Heart right ventricle (tissue), 16 donors: ENCODE measurements around the gene NUDT4B. TPM values are rescaled to one million over a fixed set of nuclear protein-coding genes. Genes with fewer than 3 reads are reported as not detected.
A peak's percentile ranks its signal among the peaks of the same experiment; 100 is the strongest.
"Not testable (repeated sequence)": the region's sequence is repeated elsewhere in the genome, so short reads cannot be mapped to it uniquely, and the experiment has no call there.

Experiments
- ATAC-seq, 8 donors: fragments of 200-7000 bp; cut with Tn5 transposase; one replicate each; pipeline ENCODE4 v1.9.1; 2020; ENCODE audit warnings: mild to moderate bottlenecking in 8 of 8, moderate library complexity in 8 of 8, moderate number of reproducible peaks in 1 of 8
- DNase-seq, 2 donors: peaks; one replicate each; pipeline ENCODE4 v3.0.0-alpha.2; 2020
- H3K27ac ChIP-seq, 10 donors: fragments of 200-600 bp; sonication (generic) in 2 of 10; one replicate each; pipeline versions ENCODE4 v1.5.0 to v1.8.0; 2020 to 2022; ENCODE audit warnings: mild to moderate bottlenecking in 3 of 10
- H3K27me3 ChIP-seq, 7 donors: fragments of 200-600 bp; one replicate each; pipeline ENCODE4 v1.8.0; 2021 to 2022; ENCODE audit warnings: mild to moderate bottlenecking in 2 of 7
- H3K36me3 ChIP-seq, 9 donors: fragments of 200-600 bp; sonication (generic) in 1 of 9; one replicate each; pipeline versions ENCODE4 v1.5.0 to v1.8.0; 2020 to 2022; ENCODE audit warnings: mild to moderate bottlenecking in 2 of 9
- H3K4me1 ChIP-seq, 9 donors: fragments of 200-600 bp; sonication (generic) in 1 of 9; one replicate each; pipeline versions ENCODE4 v1.5.0 to v1.8.0; 2020 to 2022; ENCODE audit warnings: mild to moderate bottlenecking in 4 of 9
- H3K4me3 ChIP-seq, 10 donors: fragments of 200-600 bp; sonication (generic) in 2 of 10; one replicate each; pipeline versions ENCODE4 v1.5.0 to v1.8.0; 2020 to 2022; ENCODE audit warnings: mild to moderate bottlenecking in 7 of 10, moderate library complexity in 2 of 10
- H3K9me3 ChIP-seq, 11 donors: fragments of 200-600 bp in 10 of 11; sonication (generic) in 2 of 11; one replicate each; pipeline versions ENCODE4 v1.5.0 to v1.8.0; 2013 to 2022; ENCODE audit warnings: mild to moderate bottlenecking in 2 of 11, control low read depth in 1 of 11, moderate library complexity in 1 of 11
- WGBS, 2 donors: extraction: QIAGEN DNeasy Blood & Tissue Kit; methylation state at CpG; one replicate each; pipeline ENCODE4 v1.1.7; 2013; ENCODE audit warnings: inconsistent platforms in 1 of 2; 5-methylcytosine and 5-hydroxymethylcytosine counted together
- intact Hi-C, 10 donors: fragments of 100-400 bp; cut with DNase I; formaldehyde crosslinking; loops; one replicate each; pipeline versions ENCODE4 v1.11.1 to v1.14.2; 2022
- polyA plus RNA-seq, 2 donors: library from polyadenylated mRNA; stranded (reverse); fragments of 200-250 nt; gene quantifications; one replicate each; pipeline ENCODE4 v1.2.3, GENCODE V29; 2013
- total RNA-seq, 10 donors: library from RNA; stranded (reverse); fragmentation: NEBNext Ultra II Directional in 3 of 10; extraction: Animal tissue kit (Norgen Biotek cat#: 25700) in 3 of 10; gene quantifications; one replicate each; pipeline versions ENCODE4 v1.2.1 to v1.2.4, GENCODE V29; 2021 to 2023
- donor health status: Arrhythmogenic right ventricular cardiomyopathy.
- donor health status: ischemic (EF 13 %, LVEDD 7.1; RV severe dilation, severe dysfunction).
- donor health status: healthy with polysubstance abuse.
- donor health status: DM: no; HTN: yes; CAD: no.
- donor health status: DM: no; HTN: no; CAD: no.
- donor health status: ischemic (EF 25% LVEDD 6.9; RV normal size, moderate dysfunction).
- donor health status: ischemic (EF 25% LVEDD 5.7; RV mildly dilated, moderate dysfunction).
- donor health status: healthy.
- donor health status: DM: yes; HTN: yes; CAD: no.
- donor health status: Ischemic cardiomyopathy.
- donor health status: ischemic (EF 35%, LVEDD 5.7; RV mildly dilated, moderate dysfunction).
- donor health status: nonischemic (EF 11% LVEDD 7.7; RV severe dilation, severe dysfunction).
- donor health status: DM: yes; HTN: yes; CAD: no.
- donor health status: PGD.
- donor health status: ischemic (EF 29% LVEDD 5.4; RV normal size, mild dysfunction).
- donor health status: nonischemic (EF 23%, LVEDD 6.1; RV moderate dilation, normal function).

The NUDT4B gene
- total and polyA plus RNA-seq, 12 donors, result 0.44 to 8.1 (median 0.53) TPM; not detected in 6

DNA sequence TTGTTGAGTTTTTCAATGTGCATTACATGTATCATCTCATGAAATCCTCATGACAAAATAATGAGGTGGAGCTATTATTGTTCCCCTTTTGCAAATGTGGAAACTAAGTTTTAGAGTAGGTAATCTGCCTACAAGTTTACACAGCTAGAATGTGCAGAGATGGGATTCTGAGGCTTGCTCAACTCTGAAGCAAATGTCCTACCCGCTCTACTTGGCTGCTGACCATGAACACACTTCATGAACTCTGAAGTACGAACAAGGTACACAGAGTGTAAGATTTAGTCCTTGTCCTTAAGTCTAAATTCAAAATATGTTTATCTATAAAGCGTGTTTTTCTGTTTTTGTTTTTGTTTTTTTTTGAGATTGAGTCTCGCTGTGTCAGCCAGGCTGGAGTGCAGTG lies 5.4 kb upstream of the NUDT4B start:
- DNase-seq, H3K9me3 ChIP-seq, H3K27ac ChIP-seq, H3K4me3 ChIP-seq, H3K27me3 ChIP-seq, intact Hi-C loops, H3K4me1 ChIP-seq, H3K36me3 ChIP-seq, ATAC-seq: not testable (repeated sequence)
- WGBS, 2 donors, result no CpG with 5 or more reads among the region's 4 CpGs

DNA sequence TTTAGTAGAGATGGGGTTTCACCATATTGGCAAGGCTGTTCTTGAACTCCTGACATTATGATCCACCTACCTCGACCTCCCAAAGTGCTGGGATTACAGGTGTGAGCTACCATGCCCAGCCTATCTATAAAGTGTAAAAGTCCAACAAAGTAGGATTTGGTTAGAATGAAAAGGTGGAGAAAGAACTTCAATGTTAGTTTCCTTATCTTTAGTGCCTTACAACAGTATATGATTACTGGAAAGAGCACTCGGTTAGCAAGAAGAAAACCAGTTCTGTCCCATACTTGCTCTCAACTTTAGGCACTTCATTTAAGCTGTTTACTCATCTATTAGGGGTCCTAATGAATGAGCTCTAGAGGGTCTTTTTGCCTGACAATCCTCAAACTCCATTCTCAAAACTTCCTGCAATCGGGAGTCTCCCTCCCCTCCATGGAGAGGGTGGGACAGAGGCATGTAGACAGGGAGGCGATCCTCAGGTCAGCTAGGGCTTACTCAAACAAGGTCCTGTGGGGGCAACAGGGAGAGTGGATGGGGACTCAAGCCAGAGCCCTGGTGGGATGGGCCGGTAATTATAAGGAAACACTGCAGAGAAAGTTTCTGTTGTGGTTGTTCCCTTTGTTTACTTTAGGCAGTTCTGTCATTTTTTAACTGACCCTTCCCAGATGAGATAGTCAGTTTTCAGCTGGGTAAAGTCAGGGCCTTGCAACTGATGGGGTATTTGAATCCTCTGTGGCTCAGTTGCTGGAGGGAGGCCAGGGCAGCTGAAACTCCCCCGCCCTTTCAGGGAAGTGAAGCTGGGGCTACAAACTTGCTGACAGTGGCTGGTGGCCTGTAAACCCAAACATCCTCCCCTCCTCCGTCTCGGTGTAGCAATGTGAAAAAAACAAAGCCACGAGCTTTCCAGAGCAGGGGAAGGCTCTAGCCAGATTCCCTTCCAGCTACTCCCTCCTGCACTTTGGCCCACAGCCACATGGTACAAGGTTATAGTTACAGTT lies 4.6 kb upstream of the NUDT4B start:
- H3K4me3 ChIP-seq, H3K9me3 ChIP-seq, H3K4me1 ChIP-seq, H3K27me3 ChIP-seq, intact Hi-C loops, H3K27ac ChIP-seq, H3K36me3 ChIP-seq, DNase-seq: not testable (repeated sequence)
- no CpG with 5 or more reads among the region's 9 CpGs for whole genome bisulfite sequencing, 2 donors
- ATAC-seq, result peak; percentile 68 to 86 (median 78)

- H3K36me3 ChIP-seq, H3K27ac ChIP-seq, H3K9me3 ChIP-seq, DNase-seq, H3K4me3 ChIP-seq, intact Hi-C loops, H3K4me1 ChIP-seq, H3K27me3 ChIP-seq: not testable (repeated sequence)
- peak; percentile 92 to 97 (median 94) for ATAC-seq
- WGBS, 2 donors, result no CpG with 5 or more reads among the region's 5 CpGs
These were observed 734 bp downstream of the NUDT4B start for GRCh38 chr1:148749335-148749681.

DNA sequence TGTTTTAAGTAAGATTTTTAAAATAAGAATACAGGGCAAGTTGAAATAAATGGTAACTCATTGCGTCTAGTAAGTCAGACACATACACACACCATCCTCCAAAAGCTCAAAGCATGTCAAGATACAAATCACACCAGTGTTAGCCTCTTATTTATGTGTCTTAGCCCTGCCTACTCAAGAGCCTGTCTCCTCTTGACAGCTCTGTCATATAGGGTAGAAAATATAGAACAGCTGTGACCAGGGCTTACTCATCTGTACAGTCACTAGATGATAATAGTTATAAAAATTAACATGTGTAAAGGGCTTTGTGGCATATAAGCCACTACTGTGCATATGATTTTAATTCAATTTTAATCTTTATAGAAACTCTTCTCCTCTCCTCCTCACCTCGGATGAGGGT lies 7.7 kb downstream of the NUDT4B start:
- H3K36me3 ChIP-seq, H3K9me3 ChIP-seq, H3K4me1 ChIP-seq, H3K27ac ChIP-seq, DNase-seq, H3K27me3 ChIP-seq, H3K4me3 ChIP-seq, intact Hi-C loops, ATAC-seq: not testable (repeated sequence)
- no CpG with 5 or more reads among the region's 2 CpGs for WGBS, 2 donors

GRCh38 chr1:148757446-148757845 lies 8.9 kb downstream of the NUDT4B start:
- H3K4me1 ChIP-seq, intact Hi-C loops, H3K27me3 ChIP-seq, H3K27ac ChIP-seq, H3K36me3 ChIP-seq, DNase-seq, H3K9me3 ChIP-seq, H3K4me3 ChIP-seq: not testable (repeated sequence)
- peak in 3 of 8 donors; percentile 24 to 82 (median 77) for ATAC-seq

DNA sequence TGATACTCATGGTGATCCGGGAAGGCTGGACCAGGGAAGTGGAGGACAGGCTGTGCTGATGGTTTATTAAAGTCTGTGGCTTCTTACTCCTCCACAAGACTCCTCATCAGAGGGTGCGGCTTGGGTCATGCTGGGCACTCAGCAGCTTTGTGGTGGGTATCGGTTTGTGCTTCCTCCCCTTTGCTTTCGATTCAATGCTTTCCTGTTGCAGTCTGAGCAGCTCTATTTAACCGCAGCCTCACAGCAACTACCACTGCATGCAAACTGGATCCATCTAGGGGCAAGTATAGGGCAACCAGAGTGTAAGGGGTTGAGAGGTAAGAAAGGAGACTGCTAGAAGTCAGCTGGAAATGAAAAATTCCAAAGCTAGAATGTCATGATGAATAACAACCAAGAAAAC lies 9.8 kb downstream of the NUDT4B start:
- H3K27me3 ChIP-seq, H3K4me3 ChIP-seq, DNase-seq, H3K9me3 ChIP-seq, H3K27ac ChIP-seq, H3K4me1 ChIP-seq, intact Hi-C loops, H3K36me3 ChIP-seq: not testable (repeated sequence)
- no CpG with 5 or more reads among the region's 5 CpGs for WGBS, 2 donors
- peak; percentile 35 to 76 (median 61) for ATAC-seq

- H3K27me3 ChIP-seq, H3K4me1 ChIP-seq, DNase-seq, intact Hi-C loops, H3K9me3 ChIP-seq, H3K4me3 ChIP-seq, H3K36me3 ChIP-seq, H3K27ac ChIP-seq: not testable (repeated sequence)
- ATAC-seq, result peak in 2 of 8 donors; percentile 52 to 53
- no CpG with 5 or more reads among the region's 4 CpGs for WGBS, 2 donors
These were observed 10.4 kb downstream of the NUDT4B start for GRCh38 chr1:148758925-148759324.

DNA sequence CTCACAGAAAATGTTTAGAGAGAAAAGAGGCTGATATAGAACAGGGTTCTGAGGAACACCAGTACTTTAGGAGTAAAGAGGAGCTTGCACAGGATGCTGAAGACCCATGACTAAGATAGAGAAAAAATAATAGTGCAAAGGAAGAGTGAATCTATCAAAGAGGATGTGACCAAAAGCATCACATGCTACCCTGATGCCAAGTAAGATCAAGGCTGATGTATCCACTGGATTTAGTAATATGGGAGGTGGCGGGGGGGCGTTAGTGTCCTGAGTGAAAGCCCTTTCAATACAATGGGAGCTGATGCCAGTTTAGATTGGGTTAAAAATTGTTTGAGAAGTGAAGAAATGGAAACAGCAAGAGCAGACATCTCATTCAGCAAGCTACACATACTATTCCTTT lies 11.2 kb downstream of the NUDT4B start:
- 85 to 89% methylated on average over 2 of the region's 2 CpGs for WGBS, 2 donors
- H3K27me3 ChIP-seq, ATAC-seq, H3K36me3 ChIP-seq, H3K27ac ChIP-seq, H3K9me3 ChIP-seq, H3K4me1 ChIP-seq, intact Hi-C loops, H3K4me3 ChIP-seq: not testable (repeated sequence)
- peak in 1 of 2 donors; percentile 3 for DNase-seq

- H3K36me3 ChIP-seq, DNase-seq, intact Hi-C loops, H3K4me1 ChIP-seq, H3K4me3 ChIP-seq, H3K27me3 ChIP-seq, H3K27ac ChIP-seq, H3K9me3 ChIP-seq: not testable (repeated sequence)
- no CpG with 5 or more reads among the region's 1 CpG for WGBS, 2 donors
- peak in 7 of 8 donors; percentile 69 to 86 (median 77) for ATAC-seq
These were observed 11.6 kb downstream of the NUDT4B start for GRCh38 chr1:148760206-148760605.

- intact Hi-C loops, H3K36me3 ChIP-seq, H3K9me3 ChIP-seq, H3K27me3 ChIP-seq, H3K4me3 ChIP-seq, H3K4me1 ChIP-seq, DNase-seq, H3K27ac ChIP-seq: not testable (repeated sequence)
- peak in 5 of 8 donors; percentile 31 to 63 (median 52) for ATAC-seq
These were observed 12.8 kb downstream of the NUDT4B start for GRCh38 chr1:148761360-148761759.

DNA sequence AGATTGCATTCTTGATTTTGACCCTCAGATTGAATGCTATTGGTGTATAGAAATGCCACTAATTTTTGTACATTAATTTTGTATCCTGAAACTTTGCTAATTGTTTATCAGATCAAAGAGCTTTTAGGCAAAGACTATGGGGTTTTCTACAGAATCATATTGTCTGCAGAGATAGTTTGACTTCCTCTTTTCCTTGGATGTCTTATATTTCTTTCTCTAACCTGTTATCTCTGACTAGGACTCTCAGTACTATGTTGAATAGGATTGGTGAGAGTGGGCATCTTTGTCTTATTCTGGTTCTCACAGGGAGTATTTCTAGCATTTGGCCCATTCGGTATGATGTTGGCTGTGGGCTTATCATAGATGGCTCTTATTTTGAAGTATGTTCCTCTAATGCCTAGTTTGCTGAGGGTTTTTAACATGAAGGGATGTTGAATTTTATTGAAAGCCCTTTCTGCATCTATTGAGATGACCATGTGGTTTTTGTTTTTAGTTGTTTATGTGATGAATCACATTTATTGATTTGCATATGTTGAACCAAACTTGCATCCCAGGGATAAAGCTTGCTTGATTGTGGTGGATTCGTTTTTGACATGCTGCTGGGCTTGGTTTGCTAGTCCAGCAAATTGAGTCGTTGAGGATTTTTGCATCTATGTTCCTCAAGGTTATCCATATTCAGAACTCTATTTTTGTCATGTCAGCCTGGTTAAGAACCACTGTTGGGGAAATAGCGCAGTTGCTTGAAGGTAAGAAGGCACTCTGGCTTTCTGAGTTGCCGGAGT lies 16.9 kb downstream of the NUDT4B start:
- H3K4me3 ChIP-seq, intact Hi-C loops: not testable (repeated sequence)

More for the DNA sequence above, 16.9 kb downstream of the NUDT4B start:
- not testable (repeated sequence) for DNase-seq, H3K4me1 ChIP-seq, ATAC-seq, H3K9me3 ChIP-seq, H3K27ac ChIP-seq, H3K36me3 ChIP-seq, H3K27me3 ChIP-seq
- WGBS, 2 donors, result no CpG with 5 or more reads among the region's 5 CpGs
